Progenitor cell of endocrine pancreas (in vitro differentiated cells): ENCODE results near the gene MT1B. TPM values are rescaled to one million over a fixed set of nuclear protein-coding genes. Genes with fewer than 3 reads are reported as not detected.

Experiments used
- DNase-seq: peaks from one replicate; pipeline ENCODE4 v3.0.0; 2021; ENCODE audit warnings: low spot score; ENCODE audit not compliant: unreplicated experiment
- H3K27ac Mint-ChIP-seq: 2 replicates; pipeline ENCODE4 v1.8.0; 2021; ENCODE audit warnings: mild to moderate bottlenecking, moderate library complexity, mixed read lengths
- H3K27me3 Mint-ChIP-seq: 2 replicates; pipeline ENCODE4 v1.8.0; 2021; ENCODE audit warnings: mixed read lengths
- H3K36me3 Mint-ChIP-seq: 2 replicates; pipeline ENCODE4 v1.8.0; 2022; ENCODE audit warnings: mixed read lengths; ENCODE audit not compliant: insufficient read depth
- H3K4me1 Mint-ChIP-seq: 2 replicates; pipeline ENCODE4 v1.8.0; 2021; ENCODE audit warnings: low read depth, mixed read lengths
- H3K4me3 Mint-ChIP-seq: 2 replicates; pipeline ENCODE4 v1.8.0; 2021; ENCODE audit warnings: low read depth, mild to moderate bottlenecking, moderate library complexity, mixed read lengths
- H3K9me3 Mint-ChIP-seq: 2 replicates; pipeline ENCODE4 v1.8.0; 2021; ENCODE audit warnings: low read depth, mixed read lengths
- total RNA-seq: library from RNA; stranded (reverse); gene quantifications from 2 replicates; pipeline ENCODE4 v1.2.1, GENCODE V29; 2021
- TF ChIP-seq, protein P1 (sequence below): fragments of 200-600 bp; sonication (generic); IDR thresholded peaks from one replicate; pipeline ENCODE4 v1.5.0; 2021; ENCODE audit warnings: antibody characterized with exemption, mild to moderate bottlenecking; ENCODE audit not compliant: unreplicated experiment

Gene MT1B
- total RNA-seq, 1 donor from 2014 or later = not detected

DNA sequence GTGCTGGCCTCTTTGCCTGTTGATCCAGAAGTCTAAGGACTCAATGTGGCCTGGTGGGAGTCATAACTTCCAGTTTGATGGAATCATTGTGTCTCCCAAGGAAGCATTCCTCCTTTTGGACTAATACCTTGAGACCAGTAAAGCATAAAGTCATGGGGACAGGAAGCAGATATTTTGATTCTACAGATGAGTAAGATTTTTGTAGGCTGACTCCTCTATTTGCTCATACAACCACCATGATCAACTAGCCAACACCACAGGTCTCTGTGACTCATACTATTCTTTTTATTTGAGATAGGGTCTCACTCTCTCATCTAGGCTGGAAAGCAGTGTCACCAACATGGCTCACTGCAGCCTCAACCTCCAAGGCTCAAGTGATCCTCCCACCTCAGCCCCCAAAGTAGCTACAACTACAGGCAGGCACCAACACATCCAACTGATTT lies 37.1 kb upstream of the MT1B start:
- H3K36me3 Mint-ChIP-seq = no peaks in the 10 kb centered on the region
- H3K4me3 Mint-ChIP-seq = no peak overlapping the region
- H3K9me3 Mint-ChIP-seq = no peaks in the 10 kb centered on the region
- TF ChIP-seq, protein P1, sequence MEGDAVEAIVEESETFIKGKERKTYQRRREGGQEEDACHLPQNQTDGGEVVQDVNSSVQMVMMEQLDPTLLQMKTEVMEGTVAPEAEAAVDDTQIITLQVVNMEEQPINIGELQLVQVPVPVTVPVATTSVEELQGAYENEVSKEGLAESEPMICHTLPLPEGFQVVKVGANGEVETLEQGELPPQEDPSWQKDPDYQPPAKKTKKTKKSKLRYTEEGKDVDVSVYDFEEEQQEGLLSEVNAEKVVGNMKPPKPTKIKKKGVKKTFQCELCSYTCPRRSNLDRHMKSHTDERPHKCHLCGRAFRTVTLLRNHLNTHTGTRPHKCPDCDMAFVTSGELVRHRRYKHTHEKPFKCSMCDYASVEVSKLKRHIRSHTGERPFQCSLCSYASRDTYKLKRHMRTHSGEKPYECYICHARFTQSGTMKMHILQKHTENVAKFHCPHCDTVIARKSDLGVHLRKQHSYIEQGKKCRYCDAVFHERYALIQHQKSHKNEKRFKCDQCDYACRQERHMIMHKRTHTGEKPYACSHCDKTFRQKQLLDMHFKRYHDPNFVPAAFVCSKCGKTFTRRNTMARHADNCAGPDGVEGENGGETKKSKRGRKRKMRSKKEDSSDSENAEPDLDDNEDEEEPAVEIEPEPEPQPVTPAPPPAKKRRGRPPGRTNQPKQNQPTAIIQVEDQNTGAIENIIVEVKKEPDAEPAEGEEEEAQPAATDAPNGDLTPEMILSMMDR = no peak
- peaks cover 5% of the 10 kb centered on the region for H3K4me1 Mint-ChIP-seq
- DNase-seq = no peak
- H3K27ac Mint-ChIP-seq = no peak overlapping the region
- peaks cover 89% of the 10 kb centered on the region for H3K27me3 Mint-ChIP-seq

DNA sequence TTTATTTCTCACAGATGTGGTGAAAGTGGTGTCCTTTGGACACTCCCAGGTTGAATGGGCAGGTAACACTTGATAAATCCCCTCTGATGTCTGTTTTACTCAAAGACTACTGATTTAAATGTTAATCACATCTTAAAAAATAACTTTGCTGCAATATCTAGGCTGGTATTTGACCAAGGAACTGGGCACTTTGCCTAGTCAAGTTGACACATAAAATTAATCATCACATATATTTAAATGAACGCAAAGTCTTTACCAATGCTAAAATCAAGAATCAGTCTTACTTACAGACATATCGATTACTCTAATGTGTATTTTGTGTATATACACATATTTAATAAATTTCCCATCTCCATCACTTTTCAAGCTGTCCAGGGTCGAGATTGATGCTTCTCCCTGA lies 36.3 kb upstream of the MT1B start:
- TF ChIP-seq, protein P1 = no peak
- Mint-ChIP-seq H3K27me3 (peaks cover 88% of the 10 kb centered on the region), H3K4me3 (no peak overlapping the region), H3K4me1 (peaks cover 5% of the 10 kb centered on the region), H3K27ac (no peak overlapping the region), H3K36me3 (no peaks in the 10 kb centered on the region), H3K9me3 (no peaks in the 10 kb centered on the region)
- no peak for DNase-seq

DNA sequence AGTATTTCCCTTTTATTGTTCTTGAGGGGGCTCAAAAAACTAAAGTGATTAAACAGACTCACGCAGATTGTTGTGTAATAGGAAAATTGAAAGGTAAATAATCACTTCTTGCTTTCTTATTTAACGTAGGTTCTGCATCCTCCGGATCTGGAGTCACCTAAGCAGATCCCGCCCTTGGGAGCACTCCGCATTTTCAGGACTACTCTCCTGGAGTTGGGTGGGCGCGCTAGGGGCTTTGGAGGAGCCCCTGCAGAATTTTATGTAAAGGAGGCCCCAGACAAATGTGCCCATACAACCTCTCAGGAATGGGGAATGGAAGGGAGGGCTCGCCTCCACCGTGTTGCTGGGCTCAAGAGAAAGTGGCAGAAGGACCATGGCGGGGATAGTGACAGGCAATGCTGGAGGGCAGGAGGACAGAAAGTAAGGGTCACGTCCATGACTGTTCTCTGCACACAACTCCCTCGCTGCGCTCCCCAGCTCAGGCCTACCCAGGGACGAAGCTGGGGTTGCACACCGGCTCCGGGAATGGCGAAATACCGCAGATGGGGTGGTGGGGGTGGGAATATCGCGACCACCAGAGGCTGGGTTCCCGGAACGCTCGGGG lies 35.0 kb upstream of the MT1B start:
- Mint-ChIP-seq H3K9me3 (no peaks in the 10 kb centered on the region), H3K27me3 (peaks cover 87% of the 10 kb centered on the region)

DNA sequence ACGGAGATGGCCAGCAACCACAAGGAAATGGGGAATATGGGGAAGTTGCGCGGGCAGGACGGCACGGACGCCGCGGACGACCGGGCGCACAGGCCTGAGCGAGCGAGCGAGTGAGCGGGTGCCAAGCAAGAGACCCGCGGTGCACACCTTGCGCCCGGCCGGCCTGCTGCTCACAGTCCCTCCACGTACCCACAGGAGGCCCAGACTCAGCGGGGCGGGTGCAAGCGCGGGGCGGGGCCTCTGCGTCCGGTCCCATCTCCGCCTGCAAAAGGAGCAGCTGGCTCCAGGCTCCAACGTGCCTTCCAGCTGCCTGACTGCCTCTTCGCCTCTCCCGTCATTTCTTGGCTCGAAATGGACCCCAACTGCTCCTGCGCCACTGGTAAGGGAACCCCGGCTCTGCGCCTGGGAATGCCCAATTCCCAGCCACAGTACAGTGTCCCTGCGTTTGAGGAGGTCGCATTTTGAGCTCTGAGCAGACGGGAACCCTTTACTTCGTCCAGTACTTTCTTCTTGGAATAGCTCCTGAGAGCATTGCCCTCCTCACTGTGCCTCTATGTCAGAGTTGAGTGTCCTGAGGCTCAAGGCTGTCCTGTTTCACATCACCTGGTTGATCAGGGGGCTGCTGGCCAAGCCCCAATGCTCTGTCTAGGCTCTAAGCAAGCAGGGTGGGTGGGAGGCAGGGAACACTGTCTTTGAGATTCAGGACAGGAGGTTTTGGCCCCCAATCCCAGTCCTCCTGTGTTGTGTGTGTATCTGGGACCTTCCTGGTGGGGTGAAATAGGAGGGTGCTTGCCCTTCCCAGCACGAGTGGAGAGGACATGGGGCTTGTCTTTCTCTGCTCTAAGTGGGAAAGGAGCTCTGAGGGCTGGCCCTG lies 34.2 kb upstream of the MT1B start:
- peak; percentile 26 for DNase-seq
- H3K9me3 Mint-ChIP-seq = no peaks in the 10 kb centered on the region
- peak overlapping the region; percentile 45 for H3K4me3 Mint-ChIP-seq
- no peaks in the 10 kb centered on the region for H3K36me3 Mint-ChIP-seq
- TF ChIP-seq, protein P1 = no peak
- H3K27me3 Mint-ChIP-seq = peaks cover 91% of the 10 kb centered on the region
- H3K27ac Mint-ChIP-seq = no peak overlapping the region
- peaks cover 5% of the 10 kb centered on the region for H3K4me1 Mint-ChIP-seq

More for the DNA sequence above, 35.0 kb upstream of the MT1B start:
- H3K4me3 Mint-ChIP-seq = no peak overlapping the region
- H3K27ac Mint-ChIP-seq = no peak overlapping the region
- TF ChIP-seq, protein P1 = no peak
- peaks cover 5% of the 10 kb centered on the region for H3K4me1 Mint-ChIP-seq
- DNase-seq = no peak
- no peaks in the 10 kb centered on the region for H3K36me3 Mint-ChIP-seq

DNA sequence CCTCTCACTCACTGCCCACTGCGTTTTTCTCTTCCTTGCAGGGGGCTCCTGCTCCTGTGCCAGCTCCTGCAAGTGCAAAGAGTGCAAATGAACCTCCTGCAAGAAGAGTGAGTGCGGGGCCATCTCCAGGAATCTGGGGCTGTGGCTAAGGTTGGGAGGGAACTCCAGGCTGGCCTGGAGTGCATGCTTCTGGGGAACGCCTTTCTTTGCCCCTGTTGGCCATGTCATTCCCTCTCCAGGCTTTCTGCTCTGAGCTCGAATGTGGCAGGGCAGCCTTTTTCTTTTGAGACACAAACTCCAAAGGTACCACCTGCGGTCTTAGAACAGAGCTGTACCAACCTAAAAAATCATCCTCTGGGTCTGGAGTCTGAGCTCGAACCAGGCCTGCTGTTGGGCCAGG lies 33.5 kb upstream of the MT1B start:
- H3K4me1 Mint-ChIP-seq = peaks cover 5% of the 10 kb centered on the region
- no peak for DNase-seq
- no peaks in the 10 kb centered on the region for H3K36me3 Mint-ChIP-seq
- no peaks in the 10 kb centered on the region for H3K9me3 Mint-ChIP-seq
- H3K4me3 Mint-ChIP-seq = no peak overlapping the region
- TF ChIP-seq, protein P1 = no peak
- no peak overlapping the region for H3K27ac Mint-ChIP-seq
- peaks cover 94% of the 10 kb centered on the region for H3K27me3 Mint-ChIP-seq
